ENCODE data around the gene BHMT. TPM values are rescaled to one million over a fixed set of nuclear protein-coding genes. Genes with fewer than 3 reads are reported as not detected.

The BHMT gene, protein sequence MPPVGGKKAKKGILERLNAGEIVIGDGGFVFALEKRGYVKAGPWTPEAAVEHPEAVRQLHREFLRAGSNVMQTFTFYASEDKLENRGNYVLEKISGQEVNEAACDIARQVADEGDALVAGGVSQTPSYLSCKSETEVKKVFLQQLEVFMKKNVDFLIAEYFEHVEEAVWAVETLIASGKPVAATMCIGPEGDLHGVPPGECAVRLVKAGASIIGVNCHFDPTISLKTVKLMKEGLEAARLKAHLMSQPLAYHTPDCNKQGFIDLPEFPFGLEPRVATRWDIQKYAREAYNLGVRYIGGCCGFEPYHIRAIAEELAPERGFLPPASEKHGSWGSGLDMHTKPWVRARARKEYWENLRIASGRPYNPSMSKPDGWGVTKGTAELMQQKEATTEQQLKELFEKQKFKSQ
- polyA plus RNA-seq (ENCODE audit: insufficient read length in 10 of 10), result under 1 TPM in 7 of 10 donors, not detected in 3; 0.15 to 0.98 (median 0.29) TPM
- long read RNA-seq, donor 1, result 0 reads
- long read RNA-seq, donor 2, result 0 reads
- long read RNA-seq, donor 3, result 0 reads
- long read RNA-seq, donor 4, result 0 reads
- long read RNA-seq, donor 5, partial matches to known transcripts, result 0 of 2 reads
- long read RNA-seq, donor 5, other reads (novel, unspliced or antisense), result 0 of 2 reads
- long read RNA-seq, donor 6, result 0 reads
- long read RNA-seq, donor 7, result 0 reads
- long read RNA-seq, donor 8, result 0 reads
- long read RNA-seq, donor 9, result 0 reads

GRCh38 chr5:79111387-79111959 lies at the start of gene BHMT:
Gene BHMT, plus strand, starts transcription at chr5:79111809. Its CDS starts 77 bp downstream, at chr5:79111886.
- DNase-seq, result peak in 1 of 3 donors; percentile 6

GRCh38 chr5:79062436-79062835 lies 49.2 kb upstream of the BHMT start:
- no peak for DNase-seq

- DNase-seq, result peak; percentile 26 to 75 (median 54)
These were observed 41.9 kb upstream of the BHMT start, which contains the start of the genes BHMT2 and DMGDH for GRCh38 chr5:79069488-79070349. Gene BHMT2, plus strand, starts transcription at chr5:79069767. Its CDS starts 16 bp downstream, at chr5:79069783. Gene DMGDH, minus strand, starts transcription at chr5:79069674. Its CDS starts 54 bp downstream, at chr5:79069620.

DNA sequence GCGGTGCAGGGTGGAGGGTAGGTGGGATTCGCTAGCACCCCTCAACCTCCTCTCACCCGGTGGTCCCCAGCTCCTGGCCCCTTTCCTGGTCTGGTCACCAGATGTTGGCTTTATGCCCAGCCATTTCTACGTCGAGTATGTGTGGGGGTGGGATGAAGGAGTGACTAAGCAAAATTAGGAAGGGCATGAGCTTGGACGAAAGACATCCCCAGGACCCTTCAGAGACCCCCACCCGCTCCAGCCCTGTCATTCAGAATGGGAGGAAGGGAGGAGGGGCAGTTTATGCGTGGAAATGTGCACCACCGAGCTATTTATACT lies 41.3 kb upstream of the BHMT start:
- peak; percentile 17 to 75 (median 48) for DNase-seq

- DNase-seq, result no peak
These were observed 37.0 kb upstream of the BHMT start for GRCh38 chr5:79074641-79075040.

GRCh38 chr5:79075646-79076426 lies 35.8 kb upstream of the BHMT start:
- DNase-seq, result no peak

GRCh38 chr5:79076819-79077218 lies 34.8 kb upstream of the BHMT start:
- no peak for DNase-seq

DNA sequence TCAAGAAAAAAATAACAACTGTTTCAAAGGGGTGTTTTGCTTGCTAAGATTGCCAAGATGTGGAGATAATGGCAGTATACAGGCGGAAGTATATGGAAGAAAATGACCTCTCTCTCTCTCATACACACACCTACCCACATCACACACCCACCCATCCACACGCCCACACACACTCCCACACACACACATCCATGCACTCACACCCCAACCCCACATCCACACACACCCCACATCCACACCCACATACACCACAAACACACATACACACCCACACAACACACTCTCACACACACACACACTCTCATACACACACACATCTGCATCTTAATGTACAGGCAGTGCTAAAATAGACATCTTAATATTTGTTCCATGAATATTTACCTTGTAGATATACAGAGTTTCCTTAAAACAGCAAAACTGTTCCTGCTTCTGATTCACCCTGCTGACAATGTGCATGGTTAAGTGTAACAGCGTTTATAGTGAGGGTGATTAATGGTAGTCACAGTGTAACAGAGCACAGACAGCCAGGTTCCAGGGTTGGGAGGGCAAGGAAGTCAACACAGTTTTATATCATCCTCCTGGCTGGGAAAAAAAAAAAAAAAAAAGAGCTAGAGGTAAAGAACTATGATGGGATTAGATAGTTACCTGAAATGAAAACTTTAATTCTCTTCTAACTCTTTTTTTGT lies 33.8 kb upstream of the BHMT start:
- no peak for DNase-seq

- DNase-seq, result no peak
These were observed 30.8 kb upstream of the BHMT start for GRCh38 chr5:79080804-79081203.

DNA sequence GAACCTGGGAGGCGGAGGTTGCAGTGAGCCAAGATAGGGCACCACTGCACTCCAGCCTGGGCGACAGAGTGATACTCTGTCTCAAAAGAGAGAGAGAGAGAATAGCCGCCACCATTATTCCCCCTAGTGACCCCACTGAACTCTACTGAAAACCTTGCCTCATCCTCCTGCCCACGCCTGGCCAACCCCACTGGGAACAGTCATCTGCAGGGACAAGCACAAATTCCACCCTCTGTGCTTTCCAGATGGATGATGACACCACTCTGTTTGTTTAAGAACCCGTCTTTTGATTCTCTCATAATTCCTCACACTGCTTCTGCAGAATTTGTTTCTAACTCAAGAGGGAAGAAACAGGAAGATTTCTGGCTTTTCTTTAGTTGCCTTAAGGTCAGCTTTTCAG lies 29.8 kb upstream of the BHMT start:
- no peak for DNase-seq

- no peak for DNase-seq
These were observed 25.5 kb upstream of the BHMT start for GRCh38 chr5:79086116-79086515.

DNA sequence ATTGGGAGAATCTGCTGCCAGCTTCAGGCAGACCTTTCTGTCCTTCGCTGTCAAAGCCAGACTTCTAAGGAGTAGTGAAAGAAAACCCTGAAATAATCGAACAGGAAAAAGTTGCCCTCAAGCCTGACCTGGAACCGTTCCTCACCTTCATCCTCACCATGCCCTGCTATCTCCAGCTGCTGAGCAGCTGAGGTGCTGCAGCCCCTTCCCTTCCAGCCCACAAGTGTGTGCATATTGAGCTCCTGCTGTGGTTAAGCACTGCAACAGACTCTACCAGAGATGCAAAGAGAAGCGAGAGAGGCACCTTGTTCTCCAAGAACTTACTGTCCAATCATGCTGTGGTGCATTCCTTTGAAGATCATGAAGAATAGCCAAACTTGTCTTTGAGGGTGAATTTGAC lies 23.1 kb upstream of the BHMT start:
- no peak for DNase-seq

DNA sequence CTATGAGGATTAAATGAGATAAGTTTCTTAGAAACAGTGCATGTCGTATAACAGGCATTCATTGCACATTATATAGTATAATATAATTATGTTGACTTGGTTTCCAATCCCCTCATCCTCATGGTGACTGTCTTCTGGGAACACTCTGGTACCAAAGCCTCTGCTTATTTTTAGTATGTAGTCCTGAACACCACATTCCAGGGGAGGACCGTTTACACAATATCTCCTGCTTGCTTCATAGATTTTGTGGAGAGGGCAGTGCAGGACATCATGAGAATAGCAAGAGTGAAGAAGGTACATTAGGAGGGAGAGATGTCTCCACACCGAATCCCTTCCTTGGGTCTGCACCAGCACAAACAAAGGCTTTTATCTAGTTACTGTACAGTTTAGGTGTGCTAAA lies 20.5 kb upstream of the BHMT start:
- DNase-seq, result no peak

DNA sequence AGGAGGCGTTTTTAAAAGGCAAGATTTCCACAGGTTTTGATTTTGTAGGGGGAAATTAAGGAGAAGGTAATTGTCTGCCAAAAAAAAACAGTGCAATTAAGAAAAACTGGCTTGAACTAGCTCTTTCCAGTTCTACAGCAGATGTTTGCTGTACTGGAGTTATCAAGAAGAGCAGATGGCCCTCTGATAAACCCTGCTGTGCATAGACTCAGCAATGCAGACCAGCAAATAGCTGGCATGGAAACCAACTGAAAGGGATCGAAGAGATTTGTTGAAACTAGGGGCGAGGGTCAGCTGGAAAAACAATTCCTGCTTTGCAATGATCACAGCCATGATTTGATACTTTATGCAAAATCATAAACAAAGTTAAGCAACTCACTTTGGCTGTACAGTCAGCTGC lies 17.8 kb upstream of the BHMT start:
- DNase-seq, result no peak

- DNase-seq, result no peak
These were observed 5.7 kb upstream of the BHMT start for GRCh38 chr5:79105868-79106267.

- DNase-seq, result peak in 1 of 3 donors; percentile 25
These were observed 4.4 kb upstream of the BHMT start for GRCh38 chr5:79107020-79107796.

GRCh38 chr5:79108086-79108485 lies 3.5 kb upstream of the BHMT start:
- peak in 1 of 3 donors; percentile 13 for DNase-seq

DNA sequence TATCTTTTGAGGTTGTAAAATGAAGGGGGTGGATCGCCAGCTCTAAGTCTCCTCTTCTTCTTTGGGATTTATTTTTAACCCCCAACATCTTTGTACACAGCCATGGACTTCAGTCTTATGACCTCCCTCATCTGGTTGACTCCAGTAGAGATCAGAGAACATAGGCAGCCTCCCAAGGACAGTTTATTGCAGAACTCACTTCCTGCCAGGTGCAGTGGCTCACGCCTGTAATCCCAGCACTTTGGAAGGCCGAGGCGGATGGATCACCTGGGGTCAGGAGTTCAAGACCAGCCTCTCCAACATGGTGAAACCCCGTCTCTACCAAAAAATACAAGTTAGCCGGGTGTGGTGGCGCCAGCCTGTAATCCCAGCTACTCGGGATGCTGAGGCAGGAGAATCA lies 2.8 kb upstream of the BHMT start:
- DNase-seq, result no peak

Data from muscle of back (tissue), 13 donors.